ENCODE measurements around the gene AKAP13. TPM values are rescaled to one million over a fixed set of nuclear protein-coding genes. Genes with fewer than 3 reads are reported as not detected.

AKAP13 gene
- total and polyA plus RNA-seq, 2 of the 13 experiments (the other 11 are each of a cell fraction or from before 2014, with no cell fraction given), result 6.7 to 27.1 TPM

DNA sequence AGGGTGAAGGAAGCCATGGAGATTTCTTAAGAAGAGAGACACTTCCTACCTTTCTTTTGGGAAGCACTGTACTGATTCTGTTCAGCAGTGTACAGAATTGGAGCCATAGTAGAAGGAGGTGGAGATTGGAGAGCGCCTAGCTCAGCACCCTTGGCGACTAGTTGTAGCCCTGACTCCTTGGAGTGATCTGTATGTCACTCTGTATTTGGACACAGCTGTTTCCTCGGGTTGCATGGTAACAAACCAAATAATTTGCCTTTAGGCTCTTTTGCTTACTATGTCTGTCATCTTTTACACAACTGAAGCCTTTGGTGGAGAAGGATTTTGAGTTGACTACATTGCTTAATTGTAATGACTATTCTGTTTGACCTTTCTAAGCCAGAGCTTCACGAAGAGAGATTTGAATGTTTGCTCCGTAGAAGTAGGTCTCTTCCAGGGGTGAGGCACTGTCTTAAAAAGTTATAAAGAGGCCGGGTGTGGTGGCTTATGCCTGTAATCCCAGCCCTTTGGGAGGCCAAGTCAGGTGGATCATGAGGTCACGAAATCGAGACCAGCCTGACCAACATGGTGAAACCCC, 77.1 kb downstream of the AKAP13 start:
- Histone ChIP-seq H2AFZ (ENCODE audit: low read length) (no peak overlapping the region), H3K36me3 (replicated peaks in 1 of 2; ENCODE audit: control insufficient read depth in 1 of 2, insufficient read depth in 2 of 2, low read length in 2 of 2) (no peaks in the 10 kb centered on the region; a peak in 1 of 5 replicates), H3K4me1 (ENCODE audit: insufficient read depth, low read length) (peaks cover 11% of the 10 kb centered on the region), H3K27ac (ENCODE audit: extremely low read length, insufficient read depth, low read length) (no peak overlapping the region), H3K9ac (ENCODE audit: insufficient read depth, low read depth, low read length) (no peak overlapping the region), H3K79me2 (ENCODE audit: insufficient read depth, low read length) (peaks cover 15% of the 10 kb centered on the region), H3K4me2 (ENCODE audit: low read depth, low read length) (no peak overlapping the region), H3K9me3 (ENCODE audit: low read length) (no peaks in the 10 kb centered on the region), H4K20me1 (ENCODE audit: insufficient read depth, low read length) (no peaks in the 10 kb centered on the region; the same call in 1 of the 2 replicates), H3K4me3 (replicated peaks in 1 of 3; ENCODE audit: insufficient read depth in 1 of 3, low read depth in 2 of 3, low read length in 3 of 3) (no peak overlapping the region), H3K27me3 (ENCODE audit: control insufficient read depth in 1 of 2, insufficient read depth in 2 of 2, low read length in 2 of 2) (no peaks in the 10 kb centered on the region)
- ChIA-PET POLR2A (no interaction called here), CTCF (ENCODE audit: low intra/inter-chr PET ratio, low total read pairs) (no interaction called here)
- intact Hi-C loops (cut with micrococcal nuclease; ENCODE audit: unreplicated experiment), result no loop called here
- no peak for TF ChIP-seq MTA1 (CRISPR knock-in tag; IDR thresholded peaks at IDR 0.05; ENCODE audit: borderline replicate concordance)
- TF ChIP-seq TGIF2 (CRISPR knock-in tag; IDR thresholded peaks at IDR 0.05), result no peak
- no peak for TF ChIP-seq KLF6 (CRISPR knock-in tag; IDR thresholded peaks at IDR 0.05)
- TF ChIP-seq ZBTB20 (CRISPR knock-in tag; IDR thresholded peaks at IDR 0.05; ENCODE audit: borderline replicate concordance, low read depth), result no peak
- TF ChIP-seq HNRNPUL1 (IDR thresholded peaks at IDR 0.05; ENCODE audit: low read depth, low read length), result no peak
- TF ChIP-seq GPN1 (CRISPR knock-in tag; IDR thresholded peaks at IDR 0.05; ENCODE audit: borderline replicate concordance), result no peak
- no peak for TF ChIP-seq ZNF230 (CRISPR knock-in tag; IDR thresholded peaks at IDR 0.05)
- no peak for TF ChIP-seq FOXP1 (IDR thresholded peaks at IDR 0.05)
- TF ChIP-seq FOXP1 (CRISPR knock-in tag; IDR thresholded peaks at IDR 0.05), result no peak
- no peak for TF ChIP-seq EHMT2 (IDR thresholded peaks at IDR 0.05; ENCODE audit: borderline replicate concordance, low read depth, low read length)
- TF ChIP-seq SP5 (CRISPR knock-in tag; IDR thresholded peaks at IDR 0.05; ENCODE audit: borderline replicate concordance, low read depth), result no peak
- no peak for TF ChIP-seq ZC3H4 (CRISPR knock-in tag; IDR thresholded peaks at IDR 0.05; ENCODE audit: borderline replicate concordance)
- no peak for TF ChIP-seq MED8 (CRISPR knock-in tag; IDR thresholded peaks at IDR 0.05; ENCODE audit: insufficient replicate concordance)
- no peak for TF ChIP-seq SOX6 (IDR thresholded peaks at IDR 0.05)
- TF ChIP-seq SOX6 (CRISPR knock-in tag; IDR thresholded peaks at IDR 0.05), result no peak
- TF ChIP-seq ZNF563 (CRISPR knock-in tag; IDR thresholded peaks at IDR 0.05), result no peak
- TF ChIP-seq, protein P1, sequence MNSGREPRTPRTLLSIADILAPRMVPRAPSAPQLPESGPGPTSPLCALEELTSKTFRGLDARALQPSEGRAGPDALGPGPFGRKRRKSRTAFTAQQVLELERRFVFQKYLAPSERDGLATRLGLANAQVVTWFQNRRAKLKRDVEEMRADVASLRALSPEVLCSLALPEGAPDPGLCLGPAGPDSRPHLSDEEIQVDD (CRISPR knock-in tag; IDR thresholded peaks at IDR 0.05; ENCODE audit: borderline replicate concordance), result no peak
- no peak for TF ChIP-seq RXRA (CRISPR knock-in tag; IDR thresholded peaks at IDR 0.05)
- TF ChIP-seq YEATS4 (CRISPR knock-in tag; IDR thresholded peaks at IDR 0.05; ENCODE audit: borderline replicate concordance), result no peak
- no peak for TF ChIP-seq RERE (CRISPR knock-in tag; IDR thresholded peaks at IDR 0.05; ENCODE audit: low read depth)
- 91% methylated on average over 8 of the region's 8 CpGs for WGBS (ENCODE audit: low lambda C conversion rate)
- no TSS peak for BruUV-seq (replicated peaks)
- no peak for DNase-seq (ENCODE audit: low spot score)
- in situ Hi-C loops (cut with HindIII; ENCODE audit: extremely low pct_ligation_motif_present, low pct_unique_long_range_greater_than_20kb), result no loop called here
- FAIRE-seq, result no peak
- no peak for ATAC-seq
